HepG2 (cell line): ENCODE results near the gene GRIFIN. TPM values are rescaled to one million over a fixed set of nuclear protein-coding genes. Genes with fewer than 3 reads are reported as not detected.

Experiments
- ATAC-seq: fragments of 200-7000 bp; cut with Tn5 transposase; 3 replicates; pipeline ENCODE4 v1.9.1; 2020; ENCODE audit warnings: mild to moderate bottlenecking, moderate library complexity
- BruUV-seq: library from RNA; stranded (reverse); fragments of 400-500 nt; replicated peaks from 2 replicates; lab custom pipeline; 2021; lab: Mats Ljungman, UMichigan
- CTCF ChIA-PET: fragments of 300-600 bp; formaldehyde crosslinking; extraction: SDS; loops from one replicate; lab custom pipeline; 2021; ENCODE audit warnings: low total read pairs, inconsistent platforms, low intra/inter-chr PET ratio; lab: Yijun Ruan, JAX
- POLR2A ChIA-PET: fragments of 350-600 bp; sonication (Branson Sonifier 250); formaldehyde crosslinking; loops from one replicate; lab custom pipeline; 2020; ENCODE audit warnings: antibody characterized with exemption, inconsistent platforms; lab: Yijun Ruan, JAX
- DNase-seq: peaks from one replicate; pipeline ENCODE4 v3.0.0-alpha.2; 2015; ENCODE audit warnings: low spot score
- FAIRE-seq: peaks from 3 replicates; lab custom pipeline; 2011; peaks lifted over from hg19 to GRCh38; lab: Jason Lieb, UNC
- H2AFZ ChIP-seq: one replicate; pipeline ENCODE4 v1.6.1; 2011; ENCODE audit warnings: low read length, inconsistent platforms
- H3K27ac ChIP-seq: fragments of 300-600 bp; 3 replicates; pipeline ENCODE4 v1.8.0; 2011; ENCODE audit warnings: mixed run types, mild to moderate bottlenecking, mixed read lengths, low read length, inconsistent platforms; ENCODE audit not compliant: insufficient read depth; ENCODE audit errors: extremely low read length
- H3K27me3 ChIP-seq, 2 experiments: fragments of 200-600 bp in 1 of 2; 2 replicates in 1 of 2; 3 replicates in 1 of 2; pipeline versions ENCODE4 v1.6.0 to v1.8.0; 2011; ENCODE audit warnings: low read length in 2 of 2, mild to moderate bottlenecking in 2 of 2, moderate library complexity in 2 of 2, inconsistent platforms in 1 of 2; ENCODE audit not compliant: insufficient read depth in 2 of 2, control insufficient read depth in 1 of 2
- H3K36me3 ChIP-seq, 2 experiments: fragments of 200-600 bp in 1 of 2; replicated peaks in 1 of 2; 2 replicates in 1 of 2; 3 replicates in 1 of 2; pipeline versions ENCODE4 v1.5.1 to v1.8.0; 2011; ENCODE audit warnings: low read length in 2 of 2, inconsistent platforms in 1 of 2; ENCODE audit not compliant: insufficient read depth in 2 of 2, control insufficient read depth in 1 of 2
- H3K4me1 ChIP-seq: 2 replicates; pipeline ENCODE4 v1.5.1; 2012; ENCODE audit warnings: low read length, inconsistent platforms; ENCODE audit not compliant: insufficient read depth
- H3K4me2 ChIP-seq: 2 replicates; pipeline ENCODE4 v1.6.0; 2011; ENCODE audit warnings: low read depth, low read length, inconsistent platforms
- H3K4me3 ChIP-seq, 3 experiments: fragments of 200-600 bp in 1 of 3; sonication (generic), shearing (Covaris generic) in 1 of 3; replicated peaks in 1 of 3; 2 replicates each; pipeline ENCODE4 v1.5.1; 2011 to 2016; ENCODE audit warnings: low read length in 3 of 3, inconsistent platforms in 2 of 3, low read depth in 2 of 3, mild to moderate bottlenecking in 2 of 3, control low read depth in 1 of 3, mixed read lengths in 1 of 3; ENCODE audit not compliant: insufficient read depth in 1 of 3
- H3K79me2 ChIP-seq: one replicate; pipeline ENCODE4 v1.6.1; 2011; ENCODE audit warnings: low read length, inconsistent platforms; ENCODE audit not compliant: insufficient read depth
- H3K9ac ChIP-seq: 2 replicates; pipeline ENCODE4 v1.6.0; 2011; ENCODE audit warnings: mild to moderate bottlenecking, low read depth, low read length, inconsistent platforms; ENCODE audit not compliant: insufficient read depth
- H3K9me3 ChIP-seq: 2 replicates; pipeline ENCODE4 v1.5.1; 2012; ENCODE audit warnings: mild to moderate bottlenecking, low read length
- H4K20me1 ChIP-seq: 2 replicates; pipeline ENCODE4 v1.6.0; 2011; ENCODE audit warnings: inconsistent platforms, mild to moderate bottlenecking, low read length, moderate library complexity; ENCODE audit not compliant: insufficient read depth
- AHR ChIP-seq: IDR thresholded peaks from 2 replicates; pipeline ENCODE4 v1.6.1; 2018; ENCODE audit warnings: missing genetic modification reagents, missing compliant biosample characterization
- CEBPB ChIP-seq: IDR thresholded peaks from 2 replicates; pipeline ENCODE4 v1.6.1; 2011; ENCODE audit warnings: low read depth, low read length, improper control_type of control experiment, borderline replicate concordance
- FOXA3 ChIP-seq: IDR thresholded peaks from 2 replicates; pipeline ENCODE4 v1.6.1; 2016; ENCODE audit warnings: missing genetic modification reagents, missing compliant biosample characterization
- FOXK1 ChIP-seq: sonication (generic); formaldehyde crosslinking; IDR thresholded peaks from 2 replicates; pipeline ENCODE4 v1.4.0; 2020; ENCODE audit warnings: low read depth, missing genetic modification reagents, borderline replicate concordance
- GABPB1 ChIP-seq: IDR thresholded peaks from 2 replicates; pipeline ENCODE4 v1.6.1; 2016; ENCODE audit warnings: mild to moderate bottlenecking, missing genetic modification reagents, moderate library complexity, missing compliant biosample characterization
- ISX ChIP-seq: sonication (generic); formaldehyde crosslinking; conservative IDR thresholded peaks from 2 replicates; pipeline ENCODE4 v1.5.0; 2020; ENCODE audit warnings: missing genetic modification reagents
- JUN ChIP-seq: sonication (generic); formaldehyde crosslinking; IDR thresholded peaks from 2 replicates; pipeline ENCODE4 v1.4.0; 2020; ENCODE audit warnings: mild to moderate bottlenecking, missing genetic modification reagents
- RFX3 ChIP-seq: IDR thresholded peaks from 2 replicates; pipeline ENCODE4 v1.6.1; 2016; ENCODE audit warnings: missing biosample characterization, missing genetic modification reagents
- TBP ChIP-seq: sonication (generic); formaldehyde crosslinking; IDR thresholded peaks from 2 replicates; pipeline ENCODE4 v1.5.0; 2020; ENCODE audit warnings: missing genetic modification reagents
- TOPORS ChIP-seq: sonication (generic); formaldehyde crosslinking; IDR thresholded peaks from 2 replicates; pipeline ENCODE4 v1.8.0; 2023; ENCODE audit warnings: mild to moderate bottlenecking, missing genetic modification reagents
- ZNF652 ChIP-seq: IDR thresholded peaks from 2 replicates; pipeline ENCODE4 v1.6.1; 2016; ENCODE audit warnings: low read depth, borderline replicate concordance
- ZNF674 ChIP-seq: sonication (generic); formaldehyde crosslinking; IDR thresholded peaks from 2 replicates; pipeline ENCODE4 v1.5.0; 2020; ENCODE audit warnings: low read depth, mild to moderate bottlenecking, missing genetic modification reagents
- ZUFSP ChIP-seq: sonication (generic); formaldehyde crosslinking; IDR thresholded peaks from 2 replicates; pipeline ENCODE4 v1.9.0; 2021; ENCODE audit warnings: missing genetic modification reagents, mild to moderate bottlenecking, borderline replicate concordance
- WGBS: methylation state at CpG from one replicate; pipeline ENCODE4 v1.1.6; 2017; ENCODE audit warnings: low lambda C conversion rate; 5-methylcytosine and 5-hydroxymethylcytosine counted together
- in situ Hi-C: cut with HindIII; loops from 2 replicates; pipeline ENCODE4 v1.10.0; 2017; ENCODE audit warnings: low pct_unique_long_range_greater_than_20kb; ENCODE audit not compliant: extremely low pct_ligation_motif_present
- intact Hi-C: fragments of 100-400 bp; cut with micrococcal nuclease; formaldehyde crosslinking; loops from one replicate; pipeline ENCODE4 v1.10.0; 2022; ENCODE audit not compliant: unreplicated experiment
- polyA plus RNA-seq, 8 experiments: library from polyadenylated mRNA; depleted of rRNA in 3 of 8; stranded (reverse) in 7 of 8; unstranded in 1 of 8; fragments of >200 nt; fragmentation: Illumina TruSeq in 4 of 8; extraction: Trizol in 4 of 8; gene quantifications; 2 replicates each; pipeline versions ENCODE4 v1.2.1 to v1.2.3, GENCODE V29; 2011 to 2016; ENCODE audit warnings: low read depth in 4 of 8, missing spikeins in 1 of 8, mixed read lengths in 1 of 8; ENCODE audit not compliant: insufficient read depth in 1 of 8
- total RNA-seq, 5 experiments: library from RNA; depleted of rRNA; stranded (reverse); fragments of >200 nt; fragmentation: Illumina TruSeq; extraction: Trizol; gene quantifications; 2 replicates each; pipeline ENCODE4 v1.2.3, GENCODE V29; 2016; ENCODE audit warnings: low read depth in 1 of 5

Gene GRIFIN
- total and polyA plus RNA-seq, 2 of the 13 experiments (the other 11 are each of a cell fraction or from before 2014, with no cell fraction given): not detected

DNA sequence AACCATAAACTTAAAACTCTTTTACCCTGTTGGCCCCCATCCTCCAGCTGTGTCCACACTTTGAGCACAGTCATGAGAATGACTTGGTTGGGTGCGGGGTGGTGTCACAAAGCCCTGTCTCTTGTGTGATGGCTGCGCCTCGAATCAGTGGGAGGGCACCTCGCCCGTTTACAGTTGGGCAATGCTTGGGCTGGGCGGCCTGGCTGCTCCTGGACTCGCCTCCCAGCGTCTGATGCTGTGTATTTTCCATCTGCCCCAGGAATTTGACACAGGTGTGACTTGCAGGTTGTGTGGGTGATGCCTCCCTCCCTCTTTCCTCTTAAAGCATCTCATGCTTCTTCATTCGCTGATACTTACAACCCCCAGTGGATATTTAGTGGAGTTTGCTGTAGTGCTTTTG is 39.1 kb downstream of the GRIFIN start:
- Histone ChIP-seq H3K79me2 (no peaks in the 10 kb centered on the region), H3K4me2 (no peak overlapping the region), H2AFZ (no peak overlapping the region), H3K27ac (no peak overlapping the region), H3K9me3 (no peaks in the 10 kb centered on the region), H3K36me3 (peaks cover 9 to 22% of the 10 kb centered on the region in 2 experiments), H3K27me3 (no peaks in the 10 kb centered on the region), H3K9ac (no peak overlapping the region), H3K4me3 (no peak overlapping the region), H4K20me1 (no peaks in the 10 kb centered on the region; the same call in 1 of the 2 replicates), H3K4me1 (peaks cover 21% of the 10 kb centered on the region)
- POLR2A ChIA-PET: interaction anchor here (0.6 kb wide), 1 partner anchor 13 kb away, joined by 3 read pairs; no protein-coding TSS in a partner anchor
- FAIRE-seq: no peak
- TF ChIP-seq ZNF652 (CRISPR knock-in tag): no peak
- TF ChIP-seq ZNF674 (CRISPR knock-in tag): no peak
- no peak for TF ChIP-seq GABPB1 (CRISPR knock-in tag)
- no peak for TF ChIP-seq RFX3
- no peak for TF ChIP-seq AHR
- BruUV-seq: no TSS peak
- intact Hi-C loops: no loop called here
- CTCF ChIA-PET: no interaction called here
- DNase-seq: no peak
- ATAC-seq: no peak
- in situ Hi-C loops: loop anchor here (10.0 kb wide), 1 partner anchor 52 kb away; no protein-coding TSS in a partner anchor
- 93% methylated on average over 8 of the region's 9 CpGs for WGBS

GRCh38 chr7:2436341-2437104 is 39.7 kb downstream of the GRIFIN start:
- CTCF ChIA-PET: no interaction called here

More at GRCh38 chr7:2436341-2437104, 39.7 kb downstream of the GRIFIN start:
- Histone ChIP-seq H4K20me1 (no peaks in the 10 kb centered on the region; the same call in 1 of the 2 replicates), H3K36me3 (peaks cover 9 to 23% of the 10 kb centered on the region in 2 experiments), H3K27ac (no peak overlapping the region), H3K9ac (no peak overlapping the region), H3K4me3 (no peak overlapping the region), H3K4me2 (no peak overlapping the region), H3K9me3 (no peaks in the 10 kb centered on the region), H2AFZ (no peak overlapping the region), H3K79me2 (peaks cover under 1% of the 10 kb centered on the region), H3K4me1 (peaks cover 21% of the 10 kb centered on the region), H3K27me3 (no peaks in the 10 kb centered on the region)
- POLR2A ChIA-PET: interaction anchor here (0.6 kb wide), 1 partner anchor 13 kb away, joined by 3 read pairs; no protein-coding TSS in a partner anchor
- TF ChIP-seq TOPORS (no peak), CEBPB (no peak), FOXA3 (CRISPR knock-in tag) (no peak), JUN (CRISPR knock-in tag) (no peak), FOXK1 (CRISPR knock-in tag) (no peak), ISX (CRISPR knock-in tag) (no peak), TBP (no peak), ZNF652 (CRISPR knock-in tag) (no peak), ZUFSP (CRISPR knock-in tag) (no peak)
- BruUV-seq: no TSS peak
- DNase-seq (no peak), FAIRE-seq (no peak), ATAC-seq (no peak)
- in situ Hi-C loops (loop anchor here (10.0 kb wide), 1 partner anchor 52 kb away; no protein-coding TSS in a partner anchor), intact Hi-C loops (no loop called here)
- WGBS: 91% methylated on average over 24 of the region's 25 CpGs
